ENCODE measurements around the gene EXOSC2. TPM values are rescaled to one million over a fixed set of nuclear protein-coding genes. Genes with fewer than 3 reads are reported as not detected.

EXOSC2 gene, protein sequence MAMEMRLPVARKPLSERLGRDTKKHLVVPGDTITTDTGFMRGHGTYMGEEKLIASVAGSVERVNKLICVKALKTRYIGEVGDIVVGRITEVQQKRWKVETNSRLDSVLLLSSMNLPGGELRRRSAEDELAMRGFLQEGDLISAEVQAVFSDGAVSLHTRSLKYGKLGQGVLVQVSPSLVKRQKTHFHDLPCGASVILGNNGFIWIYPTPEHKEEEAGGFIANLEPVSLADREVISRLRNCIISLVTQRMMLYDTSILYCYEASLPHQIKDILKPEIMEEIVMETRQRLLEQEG
- total RNA-seq: 10 to 100 TPM in 5 of 6 donors, 1 to 10 TPM in 1; 6.7 to 37.7 (median 17.8) TPM

DNA sequence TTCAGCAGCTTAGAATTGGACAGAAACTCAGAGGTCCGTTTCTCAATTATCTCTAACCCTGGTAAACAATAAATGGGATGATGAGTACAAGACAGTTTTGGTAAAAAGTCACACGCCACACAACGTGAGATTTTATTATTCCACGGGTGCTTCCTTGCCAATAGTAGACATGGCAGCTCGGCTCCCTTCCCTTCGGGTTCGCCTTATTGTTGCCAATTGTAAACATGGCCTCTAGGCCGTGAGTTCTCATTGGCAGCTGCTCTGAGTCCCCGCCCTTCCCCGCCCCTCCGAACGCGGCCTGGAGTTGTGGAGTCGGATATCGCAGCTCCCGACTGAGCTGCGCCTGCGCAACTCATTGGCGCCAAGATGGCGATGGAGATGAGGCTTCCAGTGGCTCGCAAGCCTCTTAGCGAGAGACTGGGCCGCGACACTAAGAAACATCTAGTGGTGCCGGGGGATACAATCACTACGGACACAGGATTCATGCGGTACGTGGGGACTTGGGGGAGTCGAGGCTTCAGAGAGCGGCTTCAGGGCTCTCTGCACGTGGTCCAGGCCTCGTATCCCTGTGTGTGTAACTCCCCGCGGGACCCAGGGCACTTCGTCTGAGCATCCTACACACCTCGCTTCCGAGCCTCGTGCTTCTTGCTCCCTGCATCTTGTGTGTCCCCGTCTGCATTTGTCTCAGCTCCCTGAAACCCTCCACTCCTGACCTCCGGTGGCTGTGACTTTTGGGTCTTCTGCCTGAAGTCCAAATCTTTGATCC is at the start of gene EXOSC2:
EXOSC2 (plus strand) TSS at position 355 of the 766 bp plus-strand sequence; CDS start at position 367, 12 bp downstream.
- H3K27me3 ChIP-seq: no peaks in the 10 kb centered on the region
- peaks cover 4 to 32% (median 22%) of the 10 kb centered on the region in 4 donors for H3K36me3 ChIP-seq
- peaks cover 16 to 23% (median 20%) of the 10 kb centered on the region in 4 donors for H3K4me1 ChIP-seq
- peak within 1 kb of the TSS; percentile 46 to 67 (median 64) for H3K27ac ChIP-seq
- TF ChIP-seq, protein P1, sequence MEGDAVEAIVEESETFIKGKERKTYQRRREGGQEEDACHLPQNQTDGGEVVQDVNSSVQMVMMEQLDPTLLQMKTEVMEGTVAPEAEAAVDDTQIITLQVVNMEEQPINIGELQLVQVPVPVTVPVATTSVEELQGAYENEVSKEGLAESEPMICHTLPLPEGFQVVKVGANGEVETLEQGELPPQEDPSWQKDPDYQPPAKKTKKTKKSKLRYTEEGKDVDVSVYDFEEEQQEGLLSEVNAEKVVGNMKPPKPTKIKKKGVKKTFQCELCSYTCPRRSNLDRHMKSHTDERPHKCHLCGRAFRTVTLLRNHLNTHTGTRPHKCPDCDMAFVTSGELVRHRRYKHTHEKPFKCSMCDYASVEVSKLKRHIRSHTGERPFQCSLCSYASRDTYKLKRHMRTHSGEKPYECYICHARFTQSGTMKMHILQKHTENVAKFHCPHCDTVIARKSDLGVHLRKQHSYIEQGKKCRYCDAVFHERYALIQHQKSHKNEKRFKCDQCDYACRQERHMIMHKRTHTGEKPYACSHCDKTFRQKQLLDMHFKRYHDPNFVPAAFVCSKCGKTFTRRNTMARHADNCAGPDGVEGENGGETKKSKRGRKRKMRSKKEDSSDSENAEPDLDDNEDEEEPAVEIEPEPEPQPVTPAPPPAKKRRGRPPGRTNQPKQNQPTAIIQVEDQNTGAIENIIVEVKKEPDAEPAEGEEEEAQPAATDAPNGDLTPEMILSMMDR (IDR thresholded peaks at IDR 0.05): no peak
- peak; percentile 84 to 90 for TF ChIP-seq POLR2AphosphoS5 (IDR thresholded peaks at IDR 0.05)
- peak in 2 of 4 donors; percentile 39 to 83 for TF ChIP-seq POLR2A (IDR thresholded peaks at IDR 0.05)
- H3K4me3 ChIP-seq: peak within 1 kb of the TSS; percentile 51 to 90 (median 74)
- H3K9me3 ChIP-seq: no peaks in the 10 kb centered on the region
- peak; percentile 97 to 99 for DNase-seq
- WGBS, 2 donors: 0 to 1% methylated on average over 24 to 38 of the region's 40 CpGs
- ATAC-seq (ENCODE audit: low FRiP score in 2 of 2): peak; percentile 97

DNA sequence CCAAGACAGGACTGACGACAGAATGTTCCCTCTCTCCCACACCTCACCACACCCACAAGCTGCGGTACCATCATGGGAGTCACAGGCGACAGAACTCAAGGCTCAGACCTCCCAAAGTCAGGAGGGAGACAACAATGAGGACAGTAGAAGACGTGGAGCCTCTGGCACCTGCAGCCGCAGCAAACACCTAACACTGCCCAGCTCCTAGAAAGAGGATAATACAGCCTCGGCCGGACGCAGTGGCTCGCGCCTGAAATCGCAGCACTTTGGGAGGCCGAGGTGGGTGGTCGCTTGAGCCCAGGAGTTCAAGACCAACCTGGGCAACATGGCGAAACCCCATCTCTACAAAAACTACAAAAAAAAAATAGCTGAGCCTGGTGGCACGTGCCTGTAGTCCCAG is 42.4 kb upstream of the EXOSC2 start:
- ATAC-seq (ENCODE audit: low FRiP score in 2 of 2): no peak
- Histone ChIP-seq H3K27ac (no peak overlapping the region), H3K4me3 (no peak overlapping the region), H3K4me1 (no peaks in the 10 kb centered on the region), H3K9me3 (no peaks in the 10 kb centered on the region), H3K27me3 (no peaks in the 10 kb centered on the region), H3K36me3 (no peaks in the 10 kb centered on the region)
- 78 to 84% methylated on average over 13 to 15 of the region's 15 CpGs for WGBS, 2 donors
- DNase-seq: no peak
- TF ChIP-seq POLR2A (IDR thresholded peaks at IDR 0.05): no peak
- TF ChIP-seq POLR2AphosphoS5 (IDR thresholded peaks at IDR 0.05): no peak

- Histone ChIP-seq H3K4me3 (no peak overlapping the region), H3K4me1 (no peaks in the 10 kb centered on the region), H3K27me3 (no peaks in the 10 kb centered on the region), H3K27ac (no peak overlapping the region), H3K36me3 (no peaks in the 10 kb centered on the region), H3K9me3 (no peaks in the 10 kb centered on the region)
- 91 to 95% methylated on average over 17 to 18 of the region's 18 CpGs for WGBS, 2 donors
- no peak for DNase-seq
- no peak for ATAC-seq (ENCODE audit: low FRiP score in 2 of 2)
- TF ChIP-seq, protein P1 (IDR thresholded peaks at IDR 0.05): no peak
- no peak for TF ChIP-seq EP300 (IDR thresholded peaks at IDR 0.05)
- TF ChIP-seq POLR2A (IDR thresholded peaks at IDR 0.05): no peak
- TF ChIP-seq POLR2AphosphoS5 (IDR thresholded peaks at IDR 0.05): no peak
Measured at GRCh38 chr9:130651752-130652151, 41.8 kb upstream of the EXOSC2 start.

GRCh38 chr9:130654879-130655278 is 38.7 kb upstream of the EXOSC2 start:
- peaks cover 2 to 9% (median 4%) of the 10 kb centered on the region in 4 donors for H3K4me1 ChIP-seq
- TF ChIP-seq, protein P1 (IDR thresholded peaks at IDR 0.05): no peak
- no peak for TF ChIP-seq POLR2AphosphoS5 (IDR thresholded peaks at IDR 0.05)
- no peak for TF ChIP-seq POLR2A (IDR thresholded peaks at IDR 0.05)
- no peak for TF ChIP-seq EP300 (IDR thresholded peaks at IDR 0.05)
- H3K27me3 ChIP-seq: peaks cover 0 to 24% (median 13%) of the 10 kb centered on the region in 4 donors
- WGBS, 2 donors: 65 to 81% methylated on average over 6 of the region's 6 CpGs
- H3K4me3 ChIP-seq: no peak overlapping the region
- H3K36me3 ChIP-seq: no peaks in the 10 kb centered on the region
- peaks cover 0 to 4% (median 0%) of the 10 kb centered on the region in 4 donors for H3K9me3 ChIP-seq
- no peak for DNase-seq
- no peak for ATAC-seq (ENCODE audit: low FRiP score in 2 of 2)
- H3K27ac ChIP-seq: no peak overlapping the region
